ENCODE results near the gene CIAO2A.

Gene CIAO2A

DNA sequence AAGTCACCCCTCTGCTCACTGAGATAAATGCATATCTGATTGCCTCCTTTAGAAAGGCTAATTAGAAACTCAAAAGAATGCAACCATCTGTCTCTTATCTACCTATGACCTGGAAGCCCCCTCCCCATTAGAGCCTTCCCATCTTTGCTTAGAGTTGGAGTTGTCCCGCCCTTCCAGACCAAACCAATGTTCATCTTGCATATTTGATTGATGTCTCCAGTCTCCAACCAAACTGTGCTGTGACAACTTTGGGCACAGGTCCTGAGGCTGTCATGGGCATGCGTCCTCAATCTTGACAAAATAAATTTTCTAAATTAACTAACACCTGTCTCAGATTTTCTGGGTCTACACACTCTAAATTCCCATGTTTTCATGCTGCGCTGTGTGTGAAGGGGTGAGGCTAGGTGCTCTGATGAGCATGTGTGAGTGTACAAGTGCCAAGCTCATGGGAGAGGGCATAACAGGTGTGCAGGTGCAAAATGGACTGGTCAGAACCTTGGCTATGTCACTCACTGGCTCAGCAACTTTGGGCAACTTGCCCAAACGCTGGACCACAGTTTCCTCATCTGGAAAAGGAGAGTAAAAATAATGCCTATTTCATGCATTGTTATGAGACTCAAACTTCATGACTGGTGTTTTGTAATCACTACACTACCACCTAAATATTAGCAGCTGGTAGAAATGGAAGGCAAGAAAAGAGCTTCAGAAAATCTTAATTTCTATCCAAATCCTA lies 54.6 kb downstream of the CIAO2A start:
- no peak for DNase-seq
- H4K20me1 ChIP-seq (ENCODE audit: insufficient read depth, low read length) = no peaks in the 10 kb centered on the region

DNA sequence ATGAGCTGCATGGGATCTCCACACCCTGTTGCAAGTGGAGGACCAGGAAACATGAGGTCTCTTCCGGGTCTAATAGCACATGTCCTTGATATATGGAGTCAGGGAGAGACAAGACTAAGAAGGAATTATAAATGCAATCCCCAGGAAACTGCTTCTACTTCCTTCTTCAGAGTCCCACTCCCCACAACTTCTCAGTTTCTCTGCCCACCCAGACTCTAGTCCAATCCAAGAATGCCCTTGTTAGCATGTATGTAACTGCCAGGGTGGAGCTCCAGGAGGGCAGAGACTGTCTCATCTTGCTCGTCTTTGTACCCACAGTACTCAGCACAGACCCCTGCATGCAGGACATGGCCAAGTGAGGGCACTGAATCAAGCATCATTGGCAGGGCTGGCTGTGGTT lies 55.7 kb downstream of the CIAO2A start:
- H3K27ac ChIP-seq (ENCODE audit: low read length) = no peak overlapping the region
- no peak overlapping the region for H3K9ac ChIP-seq (ENCODE audit: low read length)
- H4K20me1 ChIP-seq (ENCODE audit: insufficient read depth, low read length) = no peaks in the 10 kb centered on the region
- H3K79me2 ChIP-seq (ENCODE audit: low read length) = no peaks in the 10 kb centered on the region
- no peak overlapping the region for H3K4me2 ChIP-seq (ENCODE audit: low read depth, low read length)
- H2AFZ ChIP-seq (ENCODE audit: low read length) = no peak overlapping the region
- H3K4me3 ChIP-seq (ENCODE audit: low read length) = no peak overlapping the region
- H3F3A ChIP-seq (ENCODE audit: insufficient read depth, low read length) = no peaks in the 10 kb centered on the region
- H3K9me3 ChIP-seq (replicated peaks; ENCODE audit: insufficient read depth, low read length) = no peaks in the 10 kb centered on the region
- H3K4me1 ChIP-seq (ENCODE audit: low read length) = no peaks in the 10 kb centered on the region
- H3K36me3 ChIP-seq (replicated peaks; ENCODE audit: insufficient read depth, low read length) = no peaks in the 10 kb centered on the region
- no peaks in the 10 kb centered on the region for H3K9me2 ChIP-seq (replicated peaks; ENCODE audit: insufficient read depth, low read length)
- no peaks in the 10 kb centered on the region for H3K27me3 ChIP-seq (replicated peaks; ENCODE audit: insufficient read depth, low read length)
- DNase-seq = no peak
- no peak for TF ChIP-seq EZH2phosphoT487 (IDR thresholded peaks at IDR 0.05; ENCODE audit: low read length)
- TF ChIP-seq, protein P1, sequence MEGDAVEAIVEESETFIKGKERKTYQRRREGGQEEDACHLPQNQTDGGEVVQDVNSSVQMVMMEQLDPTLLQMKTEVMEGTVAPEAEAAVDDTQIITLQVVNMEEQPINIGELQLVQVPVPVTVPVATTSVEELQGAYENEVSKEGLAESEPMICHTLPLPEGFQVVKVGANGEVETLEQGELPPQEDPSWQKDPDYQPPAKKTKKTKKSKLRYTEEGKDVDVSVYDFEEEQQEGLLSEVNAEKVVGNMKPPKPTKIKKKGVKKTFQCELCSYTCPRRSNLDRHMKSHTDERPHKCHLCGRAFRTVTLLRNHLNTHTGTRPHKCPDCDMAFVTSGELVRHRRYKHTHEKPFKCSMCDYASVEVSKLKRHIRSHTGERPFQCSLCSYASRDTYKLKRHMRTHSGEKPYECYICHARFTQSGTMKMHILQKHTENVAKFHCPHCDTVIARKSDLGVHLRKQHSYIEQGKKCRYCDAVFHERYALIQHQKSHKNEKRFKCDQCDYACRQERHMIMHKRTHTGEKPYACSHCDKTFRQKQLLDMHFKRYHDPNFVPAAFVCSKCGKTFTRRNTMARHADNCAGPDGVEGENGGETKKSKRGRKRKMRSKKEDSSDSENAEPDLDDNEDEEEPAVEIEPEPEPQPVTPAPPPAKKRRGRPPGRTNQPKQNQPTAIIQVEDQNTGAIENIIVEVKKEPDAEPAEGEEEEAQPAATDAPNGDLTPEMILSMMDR (IDR thresholded peaks at IDR 0.05; ENCODE audit: low read length) = no peak
- TF ChIP-seq EZH2 (optimal IDR thresholded peaks at IDR 0.05; ENCODE audit: low read depth, low read length) = no peak

More for the DNA sequence above, 54.6 kb downstream of the CIAO2A start:
- no peaks in the 10 kb centered on the region for H3K4me1 ChIP-seq (ENCODE audit: low read length)
- H3K36me3 ChIP-seq (replicated peaks; ENCODE audit: insufficient read depth, low read length) = no peaks in the 10 kb centered on the region
- no peaks in the 10 kb centered on the region for H3K9me2 ChIP-seq (replicated peaks; ENCODE audit: insufficient read depth, low read length)
- no peaks in the 10 kb centered on the region for H3K27me3 ChIP-seq (replicated peaks; ENCODE audit: insufficient read depth, low read length)
- H3K27ac ChIP-seq (ENCODE audit: low read length) = no peak overlapping the region
- no peaks in the 10 kb centered on the region for H3F3A ChIP-seq (ENCODE audit: insufficient read depth, low read length)
- no peak overlapping the region for H3K4me3 ChIP-seq (ENCODE audit: low read length)
- no peak overlapping the region for H3K9ac ChIP-seq (ENCODE audit: low read length)
- H2AFZ ChIP-seq (ENCODE audit: low read length) = no peak overlapping the region
- H3K9me3 ChIP-seq (replicated peaks; ENCODE audit: insufficient read depth, low read length) = no peaks in the 10 kb centered on the region
- H3K4me2 ChIP-seq (ENCODE audit: low read depth, low read length) = no peak overlapping the region
- H3K79me2 ChIP-seq (ENCODE audit: low read length) = no peaks in the 10 kb centered on the region
- TF ChIP-seq, protein P1 (IDR thresholded peaks at IDR 0.05; ENCODE audit: low read length) = no peak
- TF ChIP-seq EZH2 (optimal IDR thresholded peaks at IDR 0.05; ENCODE audit: low read depth, low read length) (no peak), EZH2phosphoT487 (IDR thresholded peaks at IDR 0.05; ENCODE audit: low read length) (no peak)

DNA sequence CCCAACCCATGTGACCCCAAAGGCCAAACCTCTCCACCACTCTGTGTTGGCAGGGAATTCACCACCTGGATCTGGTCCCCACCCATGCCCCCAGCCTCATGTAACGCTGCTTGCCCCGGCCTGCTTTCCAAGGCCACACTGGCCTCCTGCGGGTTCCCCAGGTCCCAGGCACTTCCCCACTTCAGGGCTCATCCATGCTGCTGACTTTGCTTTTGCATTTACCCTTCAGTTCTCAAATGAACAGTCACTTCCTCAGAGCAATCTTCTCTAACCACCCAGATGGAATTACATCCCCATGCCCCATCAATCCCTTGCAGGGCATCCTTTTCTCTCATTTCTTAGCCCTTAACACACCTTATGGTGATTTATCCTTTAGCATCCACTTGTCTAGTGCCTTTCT lies 56.5 kb downstream of the CIAO2A start:
- Histone ChIP-seq H3K27ac (ENCODE audit: low read length) (no peak overlapping the region), H2AFZ (ENCODE audit: low read length) (no peak overlapping the region), H3K4me2 (ENCODE audit: low read depth, low read length) (no peak overlapping the region), H3K9me3 (replicated peaks; ENCODE audit: insufficient read depth, low read length) (no peaks in the 10 kb centered on the region), H3K27me3 (replicated peaks; ENCODE audit: insufficient read depth, low read length) (no peaks in the 10 kb centered on the region), H3K4me3 (ENCODE audit: low read length) (no peak overlapping the region), H3K4me1 (ENCODE audit: low read length) (no peaks in the 10 kb centered on the region), H3K9ac (ENCODE audit: low read length) (no peak overlapping the region), H4K20me1 (ENCODE audit: insufficient read depth, low read length) (no peaks in the 10 kb centered on the region), H3K79me2 (ENCODE audit: low read length) (no peaks in the 10 kb centered on the region), H3K9me2 (replicated peaks; ENCODE audit: insufficient read depth, low read length) (no peaks in the 10 kb centered on the region), H3K36me3 (replicated peaks; ENCODE audit: insufficient read depth, low read length) (no peaks in the 10 kb centered on the region), H3F3A (ENCODE audit: insufficient read depth, low read length) (no peaks in the 10 kb centered on the region)
- no peak for DNase-seq
- TF ChIP-seq EZH2 (optimal IDR thresholded peaks at IDR 0.05; ENCODE audit: low read depth, low read length) (no peak), EZH2phosphoT487 (IDR thresholded peaks at IDR 0.05; ENCODE audit: low read length) (no peak)
- TF ChIP-seq, protein P1 (IDR thresholded peaks at IDR 0.05; ENCODE audit: low read length) = no peak

All from MM.1S (cell line).